Body of pancreas (tissue), 4 donors: ENCODE measurements around the gene BEND3. TPM values are rescaled to one million over a fixed set of nuclear protein-coding genes. Genes with fewer than 3 reads are reported as not detected.

Experiments used
- ATAC-seq: fragments of 150-250 bp; one replicate; pipeline ENCODE4 v1.9.1; 2016
- DNase-seq, 4 donors: peaks; one replicate each; pipeline ENCODE4 v3.0.0-alpha.2; 2019
- H3K27ac ChIP-seq, 4 donors: fragments of 200-600 bp; sonication (generic); 1 replicate in 3 of 4; 2 replicates in 1 of 4; pipeline versions ENCODE4 v1.5.1 to v1.6.1; 2016 to 2019; ENCODE audit warnings: mild to moderate bottlenecking in 1 of 4, mixed read lengths in 1 of 4, moderate library complexity in 1 of 4
- H3K27me3 ChIP-seq, 2 donors: fragments of 200-600 bp; sonication (generic); one replicate each; pipeline ENCODE4 v1.6.0; 2016; ENCODE audit warnings: mild to moderate bottlenecking in 1 of 2
- H3K36me3 ChIP-seq, 2 donors: fragments of 200-600 bp; sonication (generic); replicated peaks in 1 of 2; 2 replicates each; pipeline ENCODE4 v1.5.1; 2016; ENCODE audit warnings: low read depth in 2 of 2; ENCODE audit not compliant: insufficient read depth in 1 of 2
- H3K4me1 ChIP-seq: fragments of 200-600 bp; sonication (generic); one replicate; pipeline ENCODE4 v1.6.0; 2016
- H3K4me3 ChIP-seq, 2 donors: fragments of 200-600 bp; sonication (generic); 1 replicate in 1 of 2; 2 replicates in 1 of 2; pipeline ENCODE4 v1.5.1; 2016 to 2019
- H3K9me3 ChIP-seq, 3 donors: fragments of 200-600 bp; sonication (generic); 1 replicate in 2 of 3; 2 replicates in 1 of 3; pipeline ENCODE4 v1.5.1; 2016
- CTCF ChIP-seq, 7 experiments: fragments of 450-650 bp in 4 of 7; fragments of 200-600 bp in 3 of 7; sonication (generic) in 3 of 7; IDR thresholded peaks; one replicate each; pipeline ENCODE4 v1.5.1; 2016 to 2019; ENCODE audit warnings: antibody characterized with exemption in 7 of 7
- POLR2A ChIP-seq, 3 donors: fragments of 450-650 bp; IDR thresholded peaks; one replicate each; pipeline ENCODE4 v1.6.1; 2016; ENCODE audit warnings: antibody characterized with exemption in 3 of 3, mild to moderate bottlenecking in 2 of 3
- WGBS, 2 donors: methylation state at CpG; one replicate each; pipeline ENCODE4 v1.1.5; 2017; 5-methylcytosine and 5-hydroxymethylcytosine counted together
- intact Hi-C: fragments of 100-400 bp; cut with DNase I; formaldehyde crosslinking; loops from one replicate; pipeline ENCODE4 v1.15.1; 2023
- total RNA-seq, 2 donors: library from RNA; depleted of rRNA; stranded (reverse); fragments of >200 nt; gene quantifications; one replicate each; pipeline ENCODE4 v1.1.0, GENCODE V29; 2016

Gene BEND3
- total RNA-seq, 2 donors from 2014 or later, result 2.1 to 4.0 TPM

GRCh38 chr6:107056796-107057195, 58.5 kb downstream of the BEND3 start:
- no peak overlapping the region for H3K27ac ChIP-seq
- no peak overlapping the region for H3K4me3 ChIP-seq
- WGBS, 2 donors, result 73 to 79% methylated on average over 2 of the region's 2 CpGs
- intact Hi-C loops, result no loop called here
- no peaks in the 10 kb centered on the region for H3K27me3 ChIP-seq
- TF ChIP-seq POLR2A (IDR thresholded peaks at IDR 0.05), result no peak
- no peak for TF ChIP-seq CTCF (IDR thresholded peaks at IDR 0.05)
- DNase-seq, result no peak
- H3K36me3 ChIP-seq, result no peaks in the 10 kb centered on the region
- ATAC-seq, result no peak
- no peaks in the 10 kb centered on the region for H3K4me1 ChIP-seq
- no peaks in the 10 kb centered on the region for H3K9me3 ChIP-seq

GRCh38 chr6:107047807-107048206, 67.5 kb downstream of the BEND3 start:
- H3K36me3 ChIP-seq, result peaks cover 0 to 5% of the 10 kb centered on the region in 2 donors
- WGBS, 2 donors, result 97 to 98% methylated on average over 7 of the region's 7 CpGs
- DNase-seq, result no peak

GRCh38 chr6:107045826-107046675, 69.3 kb downstream of the BEND3 start:
- DNase-seq, result no peak
- TF ChIP-seq CTCF (IDR thresholded peaks at IDR 0.05) (no peak), POLR2A (IDR thresholded peaks at IDR 0.05) (no peak)
- Histone ChIP-seq H3K9me3 (no peaks in the 10 kb centered on the region), H3K27ac (no peak overlapping the region), H3K4me1 (no peaks in the 10 kb centered on the region), H3K36me3 (peaks cover 0 to 8% of the 10 kb centered on the region in 2 donors), H3K4me3 (no peak overlapping the region), H3K27me3 (no peaks in the 10 kb centered on the region)
- WGBS, 2 donors, result 64 to 74% methylated on average over 7 to 11 of the region's 11 CpGs
- ATAC-seq, result no peak
- intact Hi-C loops, result no loop called here

More at GRCh38 chr6:107047807-107048206, 67.5 kb downstream of the BEND3 start:
- H3K4me1 ChIP-seq, result no peaks in the 10 kb centered on the region
- H3K4me3 ChIP-seq, result no peak overlapping the region
- no peaks in the 10 kb centered on the region for H3K9me3 ChIP-seq
- H3K27me3 ChIP-seq, result no peaks in the 10 kb centered on the region
- TF ChIP-seq CTCF (IDR thresholded peaks at IDR 0.05) (no peak), POLR2A (IDR thresholded peaks at IDR 0.05) (no peak)
- no peak for ATAC-seq
- H3K27ac ChIP-seq, result no peak overlapping the region
- intact Hi-C loops, result no loop called here

GRCh38 chr6:107033126-107033525, 82.2 kb downstream of the BEND3 start:
- intact Hi-C loops, result no loop called here
- DNase-seq, result no peak
- H3K4me3 ChIP-seq, result no peak overlapping the region
- peaks cover 22% of the 10 kb centered on the region for H3K4me1 ChIP-seq
- H3K27me3 ChIP-seq, result no peaks in the 10 kb centered on the region
- TF ChIP-seq CTCF (IDR thresholded peaks at IDR 0.05) (no peak), POLR2A (IDR thresholded peaks at IDR 0.05) (no peak)
- WGBS, 2 donors, result 82 to 100% methylated on average over 1 of the region's 1 CpG
- ATAC-seq, result no peak
- no peaks in the 10 kb centered on the region for H3K36me3 ChIP-seq
- no peak overlapping the region for H3K27ac ChIP-seq
- no peaks in the 10 kb centered on the region for H3K9me3 ChIP-seq

GRCh38 chr6:107032051-107032450, 83.3 kb downstream of the BEND3 start:
- H3K36me3 ChIP-seq, result no peaks in the 10 kb centered on the region
- intact Hi-C loops, result no loop called here
- H3K27ac ChIP-seq, result no peak overlapping the region
- TF ChIP-seq POLR2A (IDR thresholded peaks at IDR 0.05) (no peak), CTCF (IDR thresholded peaks at IDR 0.05) (no peak)
- H3K27me3 ChIP-seq, result no peaks in the 10 kb centered on the region
- DNase-seq (no peak), ATAC-seq (no peak)
- no peak overlapping the region for H3K4me3 ChIP-seq
- peaks cover 22% of the 10 kb centered on the region for H3K4me1 ChIP-seq
- H3K9me3 ChIP-seq, result no peaks in the 10 kb centered on the region
- WGBS, 2 donors, result 80 to 81% methylated on average over 2 of the region's 2 CpGs
